GM12892 (cell line): ENCODE results near the gene KLK1.

ENCODE experiments used
- POLR2A ChIP-seq: IDR thresholded peaks from 2 replicates; pipeline ENCODE4 v1.6.1; 2011; ENCODE audit warnings: low read depth, low read length, control low read depth
- POLR2AphosphoS5 ChIP-seq: IDR thresholded peaks from 2 replicates; pipeline ENCODE4 v1.6.1; 2011; ENCODE audit warnings: low read depth, low read length, control low read depth
- TAF1 ChIP-seq: IDR thresholded peaks from 2 replicates; pipeline ENCODE4 v1.6.1; 2011; ENCODE audit warnings: low read depth, mild to moderate bottlenecking, control low read depth, low read length, borderline replicate concordance

DNA sequence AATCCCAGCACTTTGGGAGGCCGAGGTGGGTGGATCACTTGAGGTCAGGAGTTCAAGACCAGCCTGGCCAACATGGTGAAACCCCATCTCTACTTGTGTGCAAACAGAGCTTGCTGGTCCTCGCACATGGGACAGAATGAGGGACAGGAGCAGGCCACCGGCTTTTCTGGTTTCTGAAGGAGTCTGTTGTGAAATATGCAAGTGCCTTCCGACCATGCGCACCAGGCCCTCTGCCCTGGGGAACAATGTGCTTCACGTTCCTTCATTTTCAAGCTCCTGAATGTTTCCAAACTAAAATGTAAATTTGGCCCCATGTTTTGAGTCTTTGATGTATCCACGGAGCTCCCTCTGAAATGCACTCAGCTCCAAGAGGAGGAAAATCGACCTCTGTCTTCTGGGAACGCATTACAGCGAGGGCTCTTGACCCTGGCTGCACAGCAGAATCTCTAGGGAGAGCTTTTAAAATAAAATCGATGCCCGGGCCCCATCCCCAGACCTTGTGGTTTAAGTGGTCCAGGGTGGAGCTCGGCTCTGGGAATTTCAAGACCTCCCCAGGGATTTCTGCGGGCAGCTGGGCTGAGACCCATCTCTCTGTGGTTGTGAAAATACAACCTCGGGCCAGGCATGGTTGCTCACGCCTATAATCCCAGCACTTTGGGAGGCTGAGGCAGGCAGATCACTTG is 42.7 kb downstream of the KLK1 start:
- TF ChIP-seq POLR2AphosphoS5 = no peak
- TF ChIP-seq POLR2A = no peak
- no peak for TF ChIP-seq TAF1
